NCI-H1105 (cell line): ENCODE data around the gene TRIM31.

ENCODE experiments used
- DNase-seq: peaks from one replicate; lab custom pipeline; 2025; lab: John Stamatoyannopoulos, UW

The TRIM31 gene

DNA sequence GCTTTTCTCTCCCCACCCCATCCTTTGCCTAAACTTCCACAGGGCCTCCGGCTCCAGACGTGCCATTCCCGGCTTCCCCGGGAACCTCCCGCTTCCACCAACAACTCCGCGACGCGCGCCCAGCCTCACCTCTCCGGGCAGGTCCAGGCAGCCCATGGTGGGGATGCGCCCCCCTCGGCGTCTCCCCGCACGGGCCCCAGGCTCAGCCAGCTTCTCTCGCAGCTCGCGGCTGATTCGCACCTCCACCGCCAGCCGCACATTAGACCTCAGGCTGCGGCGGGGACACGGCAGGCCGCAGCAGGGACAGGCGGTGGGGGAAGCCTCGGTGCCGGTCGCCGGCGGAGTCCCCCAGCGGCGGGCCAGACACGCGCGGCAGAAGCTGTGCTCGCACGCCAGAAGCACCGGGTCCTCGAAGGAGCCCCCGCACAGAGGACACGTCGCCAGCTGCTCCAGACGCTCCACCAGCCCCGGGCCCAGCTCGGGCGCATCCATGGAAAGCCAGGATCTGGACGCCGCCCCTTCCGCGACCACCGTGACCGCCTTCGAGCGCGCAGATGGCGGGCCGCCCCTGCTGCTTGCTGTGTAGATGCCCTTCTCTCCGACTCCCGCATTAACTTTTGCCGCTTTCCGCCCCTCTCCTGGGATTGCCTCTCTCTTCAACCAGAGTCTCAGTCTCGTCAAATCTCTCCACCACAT is 37.6 kb downstream of the TRIM31 start, which contains the start of gene RNF39:
Gene RNF39 (minus strand): TSS at position 676 of the 696 bp plus-strand sequence. CDS start 184 bp downstream, at position 492.
- DNase-seq = peak; percentile 10

- DNase-seq = no peak
These were observed 38.4 kb downstream of the TRIM31 start for GRCh38 chr6:30074331-30075093.

DNA sequence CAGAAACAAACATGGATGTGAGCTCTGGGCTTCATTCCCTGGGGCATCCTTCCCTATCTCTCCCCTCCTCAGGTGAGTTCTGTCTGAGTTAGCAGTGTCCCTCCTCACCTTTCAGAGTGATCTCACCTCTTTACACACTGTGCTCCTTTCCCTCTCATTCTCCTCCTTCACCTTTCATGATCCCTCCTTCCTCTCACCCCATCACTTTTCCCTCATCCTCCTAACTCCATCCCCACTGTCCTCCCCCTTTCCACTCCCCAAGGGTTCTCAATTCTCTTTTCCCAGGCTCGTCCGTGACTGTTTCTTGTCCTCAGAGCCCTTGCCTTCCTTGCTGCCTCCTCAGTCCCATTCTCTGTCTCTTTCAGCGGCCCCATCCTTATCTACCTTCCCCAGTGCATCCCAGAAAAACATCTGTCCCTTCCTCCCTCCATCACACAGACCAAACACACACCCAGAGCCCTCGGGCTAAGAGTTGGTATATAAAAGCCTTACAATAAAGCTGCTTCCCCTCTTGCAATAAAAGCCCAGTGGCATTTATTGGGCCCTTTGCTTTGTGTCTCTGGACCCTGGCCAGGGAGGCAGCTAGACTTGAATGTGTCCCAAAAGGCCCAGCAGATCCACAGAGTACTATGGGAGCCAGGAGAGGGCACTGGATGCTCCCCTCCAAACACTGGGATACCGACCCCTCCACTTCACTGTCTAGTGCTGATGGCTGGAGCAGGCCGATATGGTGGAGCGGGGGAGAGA is 39.2 kb downstream of the TRIM31 start:
- no peak for DNase-seq

DNA sequence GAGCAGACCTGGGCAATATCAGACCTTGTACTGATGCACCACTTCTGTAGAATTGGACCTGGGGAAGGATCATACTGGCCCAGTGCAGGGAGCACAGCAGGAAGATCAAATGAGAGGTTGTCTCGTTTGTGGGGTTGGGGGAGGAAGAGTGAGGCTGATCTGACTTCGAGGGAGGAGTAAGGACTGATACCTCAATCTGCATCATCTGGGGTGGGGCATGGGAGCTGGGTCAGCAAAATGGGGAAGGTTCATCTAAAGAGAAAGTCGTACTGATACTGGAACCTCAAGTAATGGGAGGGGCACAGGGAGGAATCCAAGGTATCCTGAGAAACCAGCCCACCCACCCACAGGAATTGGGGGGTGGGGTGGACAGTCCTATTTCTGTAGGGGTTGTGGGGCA is 41.0 kb downstream of the TRIM31 start:
- DNase-seq = no peak

DNA sequence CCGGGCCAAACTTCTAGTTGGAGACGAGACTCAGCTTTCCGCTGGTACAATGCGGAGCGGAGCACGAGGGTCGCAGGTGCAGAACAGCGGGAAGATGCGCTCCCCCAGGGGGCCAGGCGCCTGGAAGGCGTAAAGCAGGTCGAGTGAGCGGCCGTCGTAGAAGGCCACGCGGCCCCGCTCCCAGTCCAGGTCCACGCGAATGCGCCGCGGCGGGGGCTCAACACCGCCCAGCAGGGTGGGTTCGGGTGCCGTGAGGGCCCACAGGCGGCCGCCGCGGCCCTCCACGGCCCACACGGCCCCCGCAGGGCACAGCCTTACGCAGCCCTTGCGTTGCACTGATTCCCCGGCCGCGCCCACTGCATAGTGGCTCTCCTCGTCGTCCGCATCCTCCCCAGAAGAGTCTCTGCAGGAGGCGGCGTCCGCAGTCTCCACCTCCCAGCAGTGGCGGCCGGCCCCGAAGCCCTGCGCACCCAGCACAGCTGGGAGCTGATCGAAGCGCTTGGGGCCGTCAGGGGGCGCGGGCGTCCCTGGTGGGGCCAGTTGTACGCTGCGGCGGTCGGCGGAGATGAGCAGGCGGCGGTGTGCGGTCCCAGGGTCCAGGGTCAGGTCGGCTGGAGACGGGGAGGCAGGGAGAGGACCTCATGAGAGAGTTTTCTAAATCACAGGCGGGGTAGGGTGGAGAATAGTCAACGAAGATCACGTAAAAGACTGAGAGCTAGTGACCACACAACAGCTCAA is 41.6 kb downstream of the TRIM31 start:
- DNase-seq = no peak

DNA sequence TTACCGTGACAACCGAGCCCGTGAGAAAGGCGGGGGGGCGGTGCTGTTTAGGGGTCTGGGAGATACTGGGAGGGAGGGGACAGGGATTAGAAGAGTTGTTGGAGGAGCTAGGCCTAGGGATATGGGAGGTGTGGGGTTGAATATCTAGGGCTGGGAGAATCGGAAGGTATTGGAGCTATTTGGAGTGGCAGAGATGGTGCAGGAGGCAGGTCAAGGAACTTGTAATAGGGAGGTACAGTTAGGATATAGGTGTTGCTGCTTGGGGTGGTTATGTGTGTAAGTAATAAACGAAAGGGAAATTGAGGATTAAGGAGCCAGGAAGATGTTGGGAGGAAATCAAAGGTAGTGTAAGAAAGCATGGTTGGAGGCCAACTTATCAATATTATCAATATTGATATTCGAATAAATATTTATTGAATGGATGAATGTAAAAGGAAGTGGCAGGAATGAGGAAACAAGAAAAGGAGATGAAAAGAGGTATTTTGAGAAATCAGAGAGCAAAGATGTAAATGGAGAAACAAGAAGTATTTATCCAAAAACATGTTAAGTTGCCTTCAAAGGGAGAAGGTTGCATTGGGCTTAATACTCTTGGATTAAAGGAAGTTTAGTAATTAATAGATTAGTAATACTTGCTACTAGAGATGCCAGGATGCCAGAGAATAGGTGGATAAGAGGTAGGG is 45.3 kb downstream of the TRIM31 start:
- DNase-seq = no peak

- peak; percentile 98 for DNase-seq
These were observed 46.1 kb downstream of the TRIM31 start, which contains the start of gene PPP1R11 for GRCh38 chr6:30066577-30067459. Gene PPP1R11 (plus strand): TSS chr6:30067198. CDS start chr6:30067411, 213 bp downstream.

DNA sequence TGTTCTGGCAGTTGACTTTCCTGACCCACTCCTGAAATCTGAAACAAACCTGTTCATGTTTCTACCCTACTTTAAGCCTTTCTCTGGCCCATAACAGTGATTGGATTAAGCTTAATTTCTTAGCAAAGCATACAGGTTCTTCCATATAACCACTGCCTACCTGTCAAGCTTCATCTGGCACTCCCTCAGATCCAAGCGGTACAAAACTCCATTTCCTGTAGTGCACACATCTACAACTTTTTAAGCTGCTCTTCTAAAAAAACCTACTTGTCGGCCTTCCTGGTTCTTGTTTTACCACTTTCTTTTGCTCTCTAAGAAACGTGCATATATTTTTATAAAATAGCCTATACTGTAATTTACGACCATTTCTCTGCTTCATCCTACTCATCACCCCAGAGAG is 46.8 kb downstream of the TRIM31 start:
- DNase-seq = no peak

DNA sequence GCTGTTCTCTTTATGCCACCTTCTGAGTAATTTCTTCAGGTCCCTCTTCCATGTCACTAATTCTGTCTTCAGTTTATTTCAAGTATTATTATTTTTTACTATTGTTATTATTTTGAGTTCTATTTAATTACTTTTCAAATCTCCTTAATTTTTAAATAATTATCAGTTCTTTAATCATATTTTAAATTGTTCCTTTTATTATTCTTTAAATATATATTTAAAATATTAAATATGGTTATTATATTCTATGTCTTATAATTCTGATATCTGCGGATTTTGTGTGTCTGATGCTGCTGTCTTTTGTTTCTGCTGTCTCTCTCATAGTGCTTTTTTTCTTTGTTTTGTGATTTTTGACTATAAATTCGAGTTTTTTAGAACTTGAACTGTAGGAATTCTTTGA is 49.6 kb downstream of the TRIM31 start:
- DNase-seq = no peak

GRCh38 chr6:30062471-30063178 is 50.3 kb downstream of the TRIM31 start:
- no peak for DNase-seq

DNA sequence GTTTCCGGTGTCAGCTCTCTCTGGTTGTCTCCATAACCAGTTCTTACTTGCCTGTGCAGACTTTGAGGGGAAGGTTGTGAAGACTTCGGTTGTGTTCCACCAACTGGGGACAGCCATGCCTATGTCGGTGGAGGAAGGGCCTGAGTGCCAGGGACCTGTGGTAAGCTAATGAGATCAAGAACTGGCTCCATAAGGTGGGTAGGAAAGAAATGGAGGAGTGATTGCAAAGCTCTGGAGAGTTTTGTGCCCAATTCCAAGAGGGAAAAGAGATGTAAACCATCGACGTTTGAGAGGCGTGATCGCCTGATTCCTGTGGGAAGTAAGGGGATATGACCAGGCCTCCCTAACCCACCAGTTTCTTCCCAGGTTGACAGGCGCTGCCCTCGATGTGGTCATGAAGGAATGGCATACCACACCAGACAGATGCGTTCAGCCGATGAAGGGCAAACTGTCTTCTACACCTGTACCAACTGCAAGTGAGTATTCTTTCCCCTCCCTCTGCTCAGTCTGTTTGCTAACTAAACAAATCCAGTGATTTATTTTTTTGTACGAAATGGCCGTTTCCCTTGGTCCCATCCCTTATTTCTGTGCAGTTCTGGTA is 50.9 kb downstream of the TRIM31 start:
- DNase-seq = no peak

DNA sequence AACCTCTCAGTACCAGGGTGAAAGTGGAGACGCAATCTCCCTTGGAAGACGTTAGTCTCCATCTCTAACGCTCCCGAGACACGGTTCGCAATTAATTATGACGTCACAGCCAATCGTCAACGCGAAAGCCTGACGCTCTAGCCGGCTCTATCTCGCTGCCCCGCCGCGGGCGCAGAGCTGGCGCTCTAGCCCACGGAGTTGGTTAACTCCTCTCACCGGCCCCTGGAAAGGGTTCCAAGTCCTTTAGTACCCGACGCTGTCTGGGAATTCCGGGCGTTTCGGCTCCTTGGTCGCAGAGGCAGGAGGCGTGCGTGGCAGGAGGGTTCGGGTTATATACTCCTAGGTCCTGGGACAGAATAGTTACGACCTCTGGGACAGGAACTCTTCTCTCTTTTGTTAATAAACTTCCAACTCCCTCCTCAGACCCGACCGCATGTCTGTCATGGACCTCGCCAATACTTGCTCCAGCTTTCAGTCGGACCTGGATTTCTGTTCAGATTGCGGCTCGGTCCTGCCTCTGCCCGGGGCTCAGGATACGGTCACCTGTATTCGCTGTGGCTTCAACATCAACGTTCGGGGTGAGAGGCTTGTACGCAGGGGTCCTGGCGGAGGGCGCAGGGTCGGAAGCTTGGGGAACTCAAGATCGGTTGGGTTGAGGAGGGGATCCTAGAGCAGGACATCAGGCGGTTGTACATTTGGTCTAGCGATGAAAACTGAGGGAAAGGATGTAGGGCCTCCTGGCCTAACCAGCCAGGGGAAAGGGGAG is 51.6 kb downstream of the TRIM31 start, which contains the start of gene POLR1H:
Gene POLR1H (plus strand): TSS at position 174 of the 766 bp plus-strand sequence. CDS start 260 bp downstream, at position 434.
- DNase-seq = peak; percentile 98

DNA sequence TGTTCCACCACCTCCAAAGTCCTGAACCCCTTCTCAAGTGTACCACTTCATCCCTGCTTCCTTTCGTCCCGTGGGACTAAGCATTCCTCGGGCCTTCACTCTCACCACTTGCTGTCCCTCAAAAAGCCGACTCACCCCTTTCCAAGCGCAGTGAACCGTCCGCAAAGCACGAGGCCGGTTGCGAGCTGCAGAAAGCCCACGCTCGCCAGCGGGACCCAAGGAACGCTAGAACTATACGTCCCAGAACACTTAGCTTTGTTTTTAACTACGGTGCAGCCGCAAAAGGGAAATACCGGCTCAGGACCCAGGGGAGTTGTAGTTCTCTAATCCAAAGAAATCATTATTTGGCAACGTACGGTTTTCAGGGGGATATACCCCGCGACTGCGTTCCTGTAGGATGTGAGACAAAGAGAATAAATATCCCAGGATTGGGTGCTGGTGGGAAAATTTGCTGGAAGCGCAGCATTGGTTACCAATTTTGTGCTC is 52.2 kb downstream of the TRIM31 start:
- DNase-seq = no peak

DNA sequence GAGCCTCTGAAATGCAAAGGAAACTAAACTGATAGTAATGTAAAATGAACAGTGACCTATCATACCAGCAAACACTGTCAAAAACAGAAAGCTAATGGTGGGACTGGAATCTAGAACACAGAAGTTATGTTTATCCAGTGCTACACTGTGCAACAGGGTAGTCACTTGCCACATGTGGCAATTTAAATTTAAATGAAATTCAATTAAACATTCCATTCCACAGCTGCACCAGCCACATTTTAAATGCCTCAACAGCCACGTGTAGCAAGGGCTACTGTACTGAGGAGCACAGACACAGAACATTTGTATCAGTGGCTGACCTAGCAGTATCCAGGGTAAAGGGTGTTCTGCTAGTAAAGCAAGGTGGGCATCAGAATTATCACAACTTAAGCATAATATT is 57.4 kb downstream of the TRIM31 start:
- DNase-seq = no peak

GRCh38 chr6:30053682-30054081 is 59.2 kb downstream of the TRIM31 start:
- no peak for DNase-seq
